OCI-LY3 (cell line): Measurements from ENCODE around the gene SLC6A6.

Experiments
- EZH2phosphoT487 ChIP-seq: fragments of 200-600 bp; shearing (Covaris generic); IDR thresholded peaks from 2 replicates; pipeline ENCODE4 v1.6.1; 2018; ENCODE audit warnings: antibody characterized with exemption, mixed run types, low read depth
- TF ChIP-seq, protein P1 (sequence below): fragments of 200-600, 300-600 bp; sonication (generic); IDR thresholded peaks from 2 replicates; pipeline ENCODE4 v1.5.1; 2014; ENCODE audit warnings: antibody characterized with exemption, low read length, low read depth

- TF ChIP-seq, protein P1, sequence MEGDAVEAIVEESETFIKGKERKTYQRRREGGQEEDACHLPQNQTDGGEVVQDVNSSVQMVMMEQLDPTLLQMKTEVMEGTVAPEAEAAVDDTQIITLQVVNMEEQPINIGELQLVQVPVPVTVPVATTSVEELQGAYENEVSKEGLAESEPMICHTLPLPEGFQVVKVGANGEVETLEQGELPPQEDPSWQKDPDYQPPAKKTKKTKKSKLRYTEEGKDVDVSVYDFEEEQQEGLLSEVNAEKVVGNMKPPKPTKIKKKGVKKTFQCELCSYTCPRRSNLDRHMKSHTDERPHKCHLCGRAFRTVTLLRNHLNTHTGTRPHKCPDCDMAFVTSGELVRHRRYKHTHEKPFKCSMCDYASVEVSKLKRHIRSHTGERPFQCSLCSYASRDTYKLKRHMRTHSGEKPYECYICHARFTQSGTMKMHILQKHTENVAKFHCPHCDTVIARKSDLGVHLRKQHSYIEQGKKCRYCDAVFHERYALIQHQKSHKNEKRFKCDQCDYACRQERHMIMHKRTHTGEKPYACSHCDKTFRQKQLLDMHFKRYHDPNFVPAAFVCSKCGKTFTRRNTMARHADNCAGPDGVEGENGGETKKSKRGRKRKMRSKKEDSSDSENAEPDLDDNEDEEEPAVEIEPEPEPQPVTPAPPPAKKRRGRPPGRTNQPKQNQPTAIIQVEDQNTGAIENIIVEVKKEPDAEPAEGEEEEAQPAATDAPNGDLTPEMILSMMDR = no peak
- TF ChIP-seq EZH2phosphoT487 = no peak
Measured at GRCh38 chr3:14516738-14517345, 114.4 kb downstream of the SLC6A6 start.
